ENCODE data around the gene PDGFRB. TPM values are rescaled to one million over a fixed set of nuclear protein-coding genes. Genes with fewer than 3 reads are reported as not detected.

The PDGFRB gene
- 215 TPM for total RNA-seq

GRCh38 chr5:150155258-150156026 lies at the start of gene PDGFRB:
Gene PDGFRB (minus strand): TSS chr5:150155845. CDS start chr5:150137047, 18,798 bp downstream.
- intact Hi-C loops (cut with DNase I) = no loop called here
- ATAC-seq = peak; percentile 94
- DNase-seq (ENCODE audit: low spot score) = peak; percentile 95

GRCh38 chr5:150204590-150204960 lies 48.9 kb upstream of the PDGFRB start:
- ATAC-seq = no peak
- intact Hi-C loops (cut with DNase I) = no loop called here

DNA sequence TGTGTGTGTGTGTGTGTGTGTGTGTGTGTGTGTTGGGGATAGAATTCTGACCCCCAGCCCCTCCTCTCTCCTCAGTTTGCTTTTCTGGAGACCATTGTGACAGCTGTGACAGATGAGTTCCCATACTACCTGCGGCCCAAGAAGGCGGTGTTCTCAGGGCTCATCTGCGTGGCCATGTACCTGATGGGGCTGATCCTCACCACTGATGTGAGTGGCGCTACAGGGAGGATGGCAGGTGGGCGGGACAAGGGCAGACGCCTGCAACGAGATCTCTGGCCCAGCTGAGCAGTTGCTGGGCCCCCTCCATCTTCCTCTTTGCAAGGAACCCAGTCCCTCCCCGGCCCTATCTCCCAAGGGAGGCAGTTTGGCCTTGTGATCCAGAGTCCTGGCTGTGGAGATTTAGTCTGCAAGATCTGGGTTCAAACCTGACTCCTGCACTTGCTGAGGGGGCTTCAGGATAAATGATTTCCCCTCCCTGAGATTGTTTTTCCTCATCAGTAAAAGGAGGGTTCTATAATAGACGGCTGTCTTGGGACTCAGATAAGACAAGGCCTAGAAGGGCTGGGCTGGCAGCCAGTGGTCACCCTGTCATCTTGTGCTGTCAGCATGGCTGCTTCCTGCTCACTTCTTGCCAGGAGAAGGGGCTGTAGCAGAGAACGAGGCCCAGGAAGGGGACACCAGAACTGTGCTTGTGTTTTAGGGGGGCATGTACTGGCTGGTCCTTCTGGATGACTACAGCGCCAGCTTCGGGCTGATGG lies 48.4 kb upstream of the PDGFRB start:
- intact Hi-C loops (cut with DNase I) = no loop called here
- DNase-seq (ENCODE audit: low spot score) (no peak), ATAC-seq (no peak)

More at GRCh38 chr5:150204590-150204960, 48.9 kb upstream of the PDGFRB start:
- DNase-seq (ENCODE audit: low spot score) = no peak

DNA sequence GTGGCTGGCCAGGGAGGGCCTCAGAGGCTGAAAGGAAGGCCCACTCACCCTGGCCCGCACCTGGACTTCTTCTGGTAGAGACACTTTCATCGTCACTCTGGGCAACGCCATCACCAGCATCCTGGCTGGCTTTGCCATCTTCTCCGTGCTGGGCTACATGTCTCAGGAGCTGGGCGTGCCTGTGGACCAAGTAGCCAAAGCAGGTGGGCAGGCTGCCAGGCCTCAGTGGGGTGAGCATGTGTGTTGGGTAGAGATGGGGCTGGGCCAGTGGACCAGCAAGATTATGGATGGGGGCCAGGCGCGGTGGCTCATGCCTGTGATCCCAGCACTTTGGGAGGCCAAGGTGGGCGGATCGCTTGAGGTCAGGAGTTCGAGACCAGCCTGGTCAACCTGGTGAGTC lies 46.9 kb upstream of the PDGFRB start:
- intact Hi-C loops (cut with DNase I) = no loop called here
- no peak for ATAC-seq
- DNase-seq (ENCODE audit: low spot score) = no peak

DNA sequence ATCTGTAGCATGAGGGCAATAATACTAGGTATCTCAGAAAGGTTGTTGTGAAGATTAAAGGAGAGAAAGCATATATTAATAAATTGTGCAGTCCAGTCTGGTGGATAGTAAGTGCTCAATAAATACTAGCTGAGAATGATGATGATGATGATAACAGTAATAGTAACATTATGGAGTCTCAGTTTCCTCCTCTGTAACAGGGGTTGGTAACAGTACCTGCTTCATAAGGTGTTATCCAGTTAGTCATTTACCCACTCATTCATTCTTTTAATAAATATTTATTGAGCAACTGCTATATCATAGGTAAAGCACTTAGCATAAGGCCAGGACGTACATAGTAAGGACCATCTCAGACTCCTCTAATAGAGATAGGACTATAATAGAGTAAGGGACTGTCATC lies 41.8 kb upstream of the PDGFRB start:
- intact Hi-C loops (cut with DNase I) = no loop called here
- ATAC-seq = no peak
- DNase-seq (ENCODE audit: low spot score) = no peak

- intact Hi-C loops (cut with DNase I) = no loop called here
- peak; percentile 14 for ATAC-seq
- DNase-seq (ENCODE audit: low spot score) = no peak
Measured at GRCh38 chr5:150196986-150197385, 41.3 kb upstream of the PDGFRB start.

- no peak for DNase-seq (ENCODE audit: low spot score)
- intact Hi-C loops (cut with DNase I) = no loop called here
- peak; percentile 8 for ATAC-seq
Measured at GRCh38 chr5:150196514-150196913, 40.9 kb upstream of the PDGFRB start.

GRCh38 chr5:150195736-150196485 lies 40.3 kb upstream of the PDGFRB start:
- intact Hi-C loops (cut with DNase I) = no loop called here
- DNase-seq (ENCODE audit: low spot score) (no peak), ATAC-seq (no peak)

- intact Hi-C loops (cut with DNase I) = no loop called here
- DNase-seq (ENCODE audit: low spot score) (no peak), ATAC-seq (no peak)
Measured at GRCh38 chr5:150192462-150192861, 36.8 kb upstream of the PDGFRB start.

- DNase-seq (ENCODE audit: low spot score) (no peak), ATAC-seq (no peak)
- intact Hi-C loops (cut with DNase I) = no loop called here
Measured at GRCh38 chr5:150190987-150191386, 35.3 kb upstream of the PDGFRB start.

DNA sequence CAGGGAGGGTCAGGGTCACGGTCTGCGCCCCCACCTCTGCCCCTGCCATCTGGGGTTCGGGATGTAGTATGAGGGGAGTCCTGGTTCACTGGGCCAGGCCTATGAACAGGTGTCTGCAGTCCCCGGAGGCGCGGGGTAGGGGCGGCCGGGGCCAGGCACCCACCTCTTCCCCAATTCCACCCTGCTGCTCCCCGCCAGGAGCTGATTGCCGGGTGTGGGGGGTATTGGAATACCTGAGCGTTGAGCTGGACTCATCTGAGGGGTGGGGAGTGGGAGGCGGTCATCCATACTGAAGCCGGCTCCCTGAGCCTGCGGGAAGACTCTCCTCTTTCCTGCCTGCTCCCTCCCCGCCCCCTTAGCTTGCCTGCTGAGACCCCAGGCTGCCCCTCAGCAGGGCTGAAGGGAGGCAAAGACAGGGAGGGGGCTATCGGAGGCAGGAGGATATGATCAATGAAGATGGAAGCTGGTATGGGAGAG lies 34.9 kb upstream of the PDGFRB start:
- ATAC-seq = no peak
- no peak for DNase-seq (ENCODE audit: low spot score)
- intact Hi-C loops (cut with DNase I) = no loop called here

DNA sequence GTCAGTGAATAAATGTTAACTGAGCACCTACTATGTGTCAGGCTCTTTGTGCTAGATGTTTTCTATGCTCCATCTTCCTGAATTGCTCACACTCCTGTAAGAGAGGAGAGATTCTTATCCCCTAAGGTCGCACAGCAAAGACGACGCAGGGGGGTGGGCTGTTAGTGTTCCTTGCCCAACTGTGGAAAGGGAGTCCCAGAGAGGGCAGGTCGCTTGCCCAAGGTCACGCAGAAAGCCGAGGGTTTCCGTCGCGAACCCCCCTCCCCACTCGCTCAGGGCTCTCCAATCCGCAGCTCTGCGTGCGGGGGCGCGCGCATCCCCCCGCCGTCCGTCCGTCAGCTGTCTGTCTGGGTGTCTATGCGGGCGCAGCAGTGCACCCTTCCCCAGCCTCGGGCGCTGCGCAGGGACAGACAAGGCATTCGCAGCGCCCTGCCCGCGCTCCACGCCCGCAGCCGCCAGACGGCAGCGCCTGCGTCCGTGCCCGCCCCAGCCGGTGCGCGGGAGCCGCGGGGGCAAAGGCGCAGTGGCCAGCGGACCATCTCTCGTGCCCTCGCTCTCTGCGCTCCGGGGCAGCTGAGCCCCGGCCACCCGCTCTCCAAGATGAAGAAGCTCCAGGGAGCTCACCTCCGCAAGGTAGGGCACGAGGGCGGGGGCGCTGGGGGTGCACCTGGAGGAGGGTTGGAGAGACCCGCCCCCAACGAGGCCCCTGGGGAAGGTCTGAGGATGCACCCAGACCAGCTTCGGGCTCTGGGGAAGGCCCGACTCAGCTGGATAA lies 34.3 kb upstream of the PDGFRB start, which contains the start of gene SLC6A7:
TSS of gene SLC6A7 (plus strand) at position 335 of the 775 bp plus-strand sequence. CDS start at position 601, 266 bp downstream.
- ATAC-seq = no peak
- intact Hi-C loops (cut with DNase I) = no loop called here

GRCh38 chr5:150189326-150189725 lies 33.7 kb upstream of the PDGFRB start:
- DNase-seq (ENCODE audit: low spot score) (no peak), ATAC-seq (no peak)
- intact Hi-C loops (cut with DNase I) = no loop called here

More for the DNA sequence above, 34.3 kb upstream of the PDGFRB start, which contains the start of gene SLC6A7:
- DNase-seq (ENCODE audit: low spot score) = no peak

- DNase-seq (ENCODE audit: low spot score) (no peak), ATAC-seq (no peak)
- intact Hi-C loops (cut with DNase I) = no loop called here
Measured at GRCh38 chr5:150188146-150188842, 32.6 kb upstream of the PDGFRB start.

DNA sequence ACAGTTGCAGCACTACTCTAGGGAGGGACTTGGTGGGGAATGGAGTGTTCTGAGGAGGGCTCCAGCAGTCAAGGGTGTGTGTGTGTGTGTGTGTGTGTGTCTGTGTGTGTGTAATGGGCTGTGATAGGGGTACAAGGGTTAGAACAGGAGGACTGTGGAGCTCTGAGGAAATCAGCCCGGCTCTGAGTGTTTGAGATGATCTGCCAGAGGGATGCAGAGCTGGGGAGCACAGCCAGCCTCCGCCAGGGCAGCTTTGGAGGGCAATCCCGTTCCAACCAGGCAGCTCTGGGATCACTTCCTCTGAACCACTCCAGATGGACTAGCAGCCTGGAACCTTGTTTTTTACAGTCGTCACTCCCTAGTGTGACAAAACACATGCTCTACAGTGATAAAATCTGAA lies 31.3 kb upstream of the PDGFRB start:
- intact Hi-C loops (cut with DNase I) = no loop called here
- ATAC-seq = no peak
- DNase-seq (ENCODE audit: low spot score) = no peak

- no peak for DNase-seq (ENCODE audit: low spot score)
- intact Hi-C loops (cut with DNase I) = no loop called here
- no peak for ATAC-seq
Measured at GRCh38 chr5:150186137-150186536, 30.5 kb upstream of the PDGFRB start.

DNA sequence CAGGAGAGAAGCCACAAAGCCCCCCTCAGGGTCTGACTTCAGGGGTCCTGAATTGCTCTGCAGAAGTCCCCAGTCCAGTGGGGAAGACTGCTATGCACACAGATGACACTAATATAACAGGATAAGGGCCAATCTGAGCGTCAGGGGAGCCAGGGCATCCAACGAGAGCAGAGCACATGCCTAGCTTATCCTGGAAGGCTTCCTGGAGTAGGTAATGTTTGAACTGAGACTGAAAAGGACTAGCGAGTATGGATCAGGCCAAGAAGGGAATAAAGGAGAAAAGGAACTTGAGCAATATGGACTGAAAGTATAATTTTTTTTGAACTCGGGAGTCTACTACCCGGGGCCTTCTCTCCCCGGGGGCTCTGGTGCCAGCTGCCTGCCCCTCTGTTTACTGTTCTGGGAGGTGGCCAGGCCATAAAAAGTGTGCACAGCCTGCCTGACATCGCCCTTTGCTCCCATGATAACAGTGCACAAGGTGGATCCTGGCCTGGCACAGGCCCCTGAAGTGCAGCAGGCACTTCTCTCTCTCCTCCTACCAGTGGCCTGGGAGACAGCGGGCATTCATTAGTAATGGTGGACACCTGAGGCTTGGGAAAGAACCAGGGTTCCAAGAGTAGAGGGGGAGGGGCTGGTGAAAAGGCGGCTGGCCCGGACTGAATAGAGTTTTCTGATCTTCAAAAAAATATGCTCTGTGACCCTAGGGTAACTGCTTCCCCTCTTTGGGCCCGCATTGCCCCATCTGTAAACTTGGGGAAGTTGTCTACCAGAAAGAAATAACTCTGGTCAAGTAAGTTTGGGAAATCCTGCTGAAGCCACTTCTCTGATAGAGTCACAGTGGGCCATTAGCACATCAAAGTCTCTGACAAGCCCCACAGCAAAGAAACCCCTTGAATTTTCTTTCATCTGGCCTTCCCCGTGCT lies 29.6 kb upstream of the PDGFRB start:
- intact Hi-C loops (cut with DNase I) = no loop called here
- no peak for ATAC-seq
- no peak for DNase-seq (ENCODE audit: low spot score)

Measured in sciatic nerve (tissue), 2 donors.